ENCODE measurements around the gene ZFP57. TPM values are rescaled to one million over a fixed set of nuclear protein-coding genes. Genes with fewer than 3 reads are reported as not detected.

Gene ZFP57
- total RNA-seq, 2 experiments from 2014 or later, result not detected

DNA sequence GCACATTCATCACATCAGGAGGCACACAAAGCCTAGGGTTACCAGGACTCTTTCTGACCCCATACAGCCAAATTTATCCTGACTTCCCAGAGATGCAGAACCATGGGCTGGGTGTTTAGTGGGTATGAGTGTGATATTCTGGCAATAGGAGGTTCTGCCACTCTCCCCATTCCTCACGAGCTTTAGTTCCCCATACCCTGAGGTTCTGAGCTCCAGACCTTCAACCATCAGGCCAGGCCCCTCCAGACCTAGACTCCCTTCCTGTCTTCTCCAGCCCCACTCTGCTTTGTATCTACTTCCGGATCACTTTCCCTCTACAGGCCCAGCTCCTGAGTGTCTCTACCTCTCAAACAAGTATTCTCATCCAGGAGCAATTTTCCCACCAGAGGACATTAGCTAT lies 46.7 kb upstream of the ZFP57 start:
- intact Hi-C loops (cut with micrococcal nuclease; ENCODE audit: unreplicated experiment), result no loop called here
- POLR2A ChIA-PET, result interaction anchor here (0.6 to 1.4 kb wide), 2 partner anchors 21 to 63 kb away, joined by 3 to 5 read pairs; no protein-coding TSS in a partner anchor
- H3K4me2 ChIP-seq (ENCODE audit: low read length), result no peak overlapping the region
- H3K4me1 ChIP-seq (ENCODE audit: insufficient read depth, low read length, poor library complexity, severe bottlenecking), result peaks cover 7% of the 10 kb centered on the region
- H3K4me3 ChIP-seq (ENCODE audit: low read depth, low read length, poor library complexity, severe bottlenecking), result no peak overlapping the region
- TF ChIP-seq EZH2phosphoT487 (IDR thresholded peaks at IDR 0.05; ENCODE audit: borderline replicate concordance, low read depth, low read length), result no peak
- TF ChIP-seq, protein P1, sequence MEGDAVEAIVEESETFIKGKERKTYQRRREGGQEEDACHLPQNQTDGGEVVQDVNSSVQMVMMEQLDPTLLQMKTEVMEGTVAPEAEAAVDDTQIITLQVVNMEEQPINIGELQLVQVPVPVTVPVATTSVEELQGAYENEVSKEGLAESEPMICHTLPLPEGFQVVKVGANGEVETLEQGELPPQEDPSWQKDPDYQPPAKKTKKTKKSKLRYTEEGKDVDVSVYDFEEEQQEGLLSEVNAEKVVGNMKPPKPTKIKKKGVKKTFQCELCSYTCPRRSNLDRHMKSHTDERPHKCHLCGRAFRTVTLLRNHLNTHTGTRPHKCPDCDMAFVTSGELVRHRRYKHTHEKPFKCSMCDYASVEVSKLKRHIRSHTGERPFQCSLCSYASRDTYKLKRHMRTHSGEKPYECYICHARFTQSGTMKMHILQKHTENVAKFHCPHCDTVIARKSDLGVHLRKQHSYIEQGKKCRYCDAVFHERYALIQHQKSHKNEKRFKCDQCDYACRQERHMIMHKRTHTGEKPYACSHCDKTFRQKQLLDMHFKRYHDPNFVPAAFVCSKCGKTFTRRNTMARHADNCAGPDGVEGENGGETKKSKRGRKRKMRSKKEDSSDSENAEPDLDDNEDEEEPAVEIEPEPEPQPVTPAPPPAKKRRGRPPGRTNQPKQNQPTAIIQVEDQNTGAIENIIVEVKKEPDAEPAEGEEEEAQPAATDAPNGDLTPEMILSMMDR (conservative IDR thresholded peaks at IDR 0.05; ENCODE audit: low read length), result no peak
- CTCF ChIA-PET (ENCODE audit: unreplicated experiment), result interaction anchor here (1.1 kb wide), 1 partner anchor 22 kb away, joined by 3 read pairs; no protein-coding TSS in a partner anchor
- H3K9me3 ChIP-seq (ENCODE audit: low read length), result no peaks in the 10 kb centered on the region
- no peaks in the 10 kb centered on the region for H3K79me2 ChIP-seq (ENCODE audit: insufficient read depth, low read depth, low read length)
- H3K9me2 ChIP-seq (ENCODE audit: insufficient read depth, low read length), result no peaks in the 10 kb centered on the region
- DNase-seq (ENCODE audit: low spot score), result no peak
- H4K20me1 ChIP-seq (ENCODE audit: insufficient read depth, low read length), result no peaks in the 10 kb centered on the region
- no TSS peak for BruUV-seq (replicated peaks)
- H3K27ac ChIP-seq (ENCODE audit: low read depth, low read length, poor library complexity, severe bottlenecking), result no peak overlapping the region
- H2AFZ ChIP-seq (ENCODE audit: low read length), result no peak overlapping the region
- H3K36me3 ChIP-seq (ENCODE audit: insufficient read depth, low read length), result peaks cover 9% of the 10 kb centered on the region; the same call in 1 of the 2 replicates

DNA sequence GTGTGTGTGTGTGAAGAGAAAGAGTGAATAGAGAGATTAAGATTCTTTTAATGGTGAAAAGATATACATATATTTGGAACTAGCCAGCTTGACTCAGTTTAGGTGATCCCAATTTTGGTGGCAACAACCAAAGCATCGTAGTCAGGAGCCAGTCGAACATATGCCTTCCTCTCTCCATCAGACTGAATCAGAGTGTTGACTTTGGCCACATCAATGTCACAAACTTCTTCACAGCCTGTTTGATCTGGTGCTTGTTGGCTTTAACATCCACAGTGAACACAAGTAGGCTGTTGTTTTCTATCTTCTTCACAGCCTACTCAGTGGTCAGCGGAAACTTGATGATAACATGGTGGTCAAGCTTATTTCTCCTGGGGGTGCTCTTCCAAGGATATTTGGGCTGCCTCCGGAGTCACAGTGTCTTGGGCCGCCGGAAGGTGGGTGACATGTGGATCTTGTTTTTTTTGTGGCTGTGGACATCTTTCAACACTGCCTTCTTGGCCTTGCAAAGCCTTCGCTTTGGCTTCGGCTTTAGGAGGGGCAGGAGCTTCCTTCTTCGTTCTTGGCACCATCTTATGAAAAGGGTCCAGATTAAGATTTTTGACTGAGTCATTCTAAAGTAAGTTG lies 45.7 kb upstream of the ZFP57 start:
- no peak overlapping the region for H2AFZ ChIP-seq (ENCODE audit: low read length)
- DNase-seq (ENCODE audit: low spot score), result no peak
- ChIA-PET CTCF (ENCODE audit: unreplicated experiment) (no interaction called here), POLR2A (interaction anchor here (0.5 to 1.4 kb wide), 2 partner anchors 12 to 22 kb away, joined by 3 to 5 read pairs; no protein-coding TSS in a partner anchor)
- H4K20me1 ChIP-seq (ENCODE audit: insufficient read depth, low read length), result no peaks in the 10 kb centered on the region
- peaks cover 7% of the 10 kb centered on the region for H3K4me1 ChIP-seq (ENCODE audit: insufficient read depth, low read length, poor library complexity, severe bottlenecking)
- no peak overlapping the region for H3K27ac ChIP-seq (ENCODE audit: low read depth, low read length, poor library complexity, severe bottlenecking)
- peaks cover 9% of the 10 kb centered on the region; the same call in 1 of the 2 replicates for H3K36me3 ChIP-seq (ENCODE audit: insufficient read depth, low read length)
- intact Hi-C loops (cut with micrococcal nuclease; ENCODE audit: unreplicated experiment), result no loop called here
- H3K79me2 ChIP-seq (ENCODE audit: insufficient read depth, low read depth, low read length), result no peaks in the 10 kb centered on the region
- no peaks in the 10 kb centered on the region for H3K9me3 ChIP-seq (ENCODE audit: low read length)
- H3K4me2 ChIP-seq (ENCODE audit: low read length), result no peak overlapping the region
- TF ChIP-seq, protein P1 (conservative IDR thresholded peaks at IDR 0.05; ENCODE audit: low read length), result no peak
- no peak for TF ChIP-seq EZH2phosphoT487 (IDR thresholded peaks at IDR 0.05; ENCODE audit: borderline replicate concordance, low read depth, low read length)
- no peaks in the 10 kb centered on the region for H3K9me2 ChIP-seq (ENCODE audit: insufficient read depth, low read length)
- no TSS peak for BruUV-seq (replicated peaks)
- H3K4me3 ChIP-seq (ENCODE audit: low read depth, low read length, poor library complexity, severe bottlenecking), result no peak overlapping the region

DNA sequence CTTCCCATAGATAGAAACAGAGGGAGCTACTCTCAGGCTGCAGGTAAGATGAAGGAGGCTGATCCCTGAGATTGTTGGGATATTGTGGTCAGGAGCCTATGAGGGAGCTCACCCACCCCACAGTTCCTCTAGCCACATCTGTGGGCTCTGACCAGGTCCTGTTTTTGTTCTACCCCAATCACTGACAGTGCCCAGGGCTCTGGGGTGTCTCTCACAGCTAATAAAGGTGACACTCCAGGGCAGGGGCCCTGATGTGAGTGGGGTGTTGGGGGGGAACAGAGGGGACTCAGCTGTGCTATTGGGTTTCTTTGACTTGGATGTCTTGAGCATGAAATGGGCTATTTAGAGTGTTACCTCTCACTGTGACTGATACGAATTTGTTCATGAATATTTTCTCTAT lies 45.0 kb upstream of the ZFP57 start:
- CTCF ChIA-PET (ENCODE audit: unreplicated experiment), result no interaction called here
- peaks cover 9% of the 10 kb centered on the region; the same call in 1 of the 2 replicates for H3K36me3 ChIP-seq (ENCODE audit: insufficient read depth, low read length)
- H4K20me1 ChIP-seq (ENCODE audit: insufficient read depth, low read length), result no peaks in the 10 kb centered on the region
- TF ChIP-seq, protein P1 (conservative IDR thresholded peaks at IDR 0.05; ENCODE audit: low read length), result no peak
- TF ChIP-seq EZH2phosphoT487 (IDR thresholded peaks at IDR 0.05; ENCODE audit: borderline replicate concordance, low read depth, low read length), result no peak
- POLR2A ChIA-PET, result interaction anchor here (0.6 to 1.0 kb wide), 2 partner anchors 10 to 73 kb away, joined by 3 to 4 read pairs; no protein-coding TSS in a partner anchor
- H3K9me3 ChIP-seq (ENCODE audit: low read length), result no peaks in the 10 kb centered on the region
- peaks cover 7% of the 10 kb centered on the region for H3K4me1 ChIP-seq (ENCODE audit: insufficient read depth, low read length, poor library complexity, severe bottlenecking)
- no peak overlapping the region for H2AFZ ChIP-seq (ENCODE audit: low read length)
- no peak overlapping the region for H3K4me2 ChIP-seq (ENCODE audit: low read length)
- intact Hi-C loops (cut with micrococcal nuclease; ENCODE audit: unreplicated experiment), result no loop called here
- H3K4me3 ChIP-seq (ENCODE audit: low read depth, low read length, poor library complexity, severe bottlenecking), result no peak overlapping the region
- H3K27ac ChIP-seq (ENCODE audit: low read depth, low read length, poor library complexity, severe bottlenecking), result no peak overlapping the region
- no peak for DNase-seq (ENCODE audit: low spot score)
- no TSS peak for BruUV-seq (replicated peaks)
- H3K79me2 ChIP-seq (ENCODE audit: insufficient read depth, low read depth, low read length), result no peaks in the 10 kb centered on the region
- no peaks in the 10 kb centered on the region for H3K9me2 ChIP-seq (ENCODE audit: insufficient read depth, low read length)

Data from OCI-LY7 (cell line).